ENCODE data around the gene IMPG1. TPM values are rescaled to one million over a fixed set of nuclear protein-coding genes. Genes with fewer than 3 reads are reported as not detected.

The IMPG1 gene
- total RNA-seq, 1 donor from 2014 or later, result 0.51 TPM

DNA sequence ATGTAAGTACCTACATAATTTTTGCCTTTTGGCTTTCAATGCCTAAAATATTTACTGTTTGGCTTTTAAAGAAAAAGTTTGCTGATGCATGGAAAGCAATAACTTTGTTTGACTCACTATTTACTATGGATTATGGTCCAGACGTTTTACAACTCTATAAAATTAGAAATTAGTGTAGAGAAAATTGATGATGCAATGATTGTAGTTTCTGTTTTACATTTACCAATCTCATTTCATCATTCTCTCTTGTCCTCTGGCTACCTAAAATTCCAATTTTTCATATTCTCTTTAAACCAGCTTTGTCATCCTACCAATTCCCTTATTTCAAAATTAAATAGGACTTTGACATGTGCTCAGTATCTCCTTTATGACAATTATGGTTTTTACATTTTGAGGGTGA lies 131.0 kb downstream of the IMPG1 start:
- H3K9me3 Mint-ChIP-seq (ENCODE audit: unreplicated experiment), result peaks cover 4% of the 10 kb centered on the region
- no peak for DNase-seq
- H3K4me3 Mint-ChIP-seq (ENCODE audit: unreplicated experiment), result no peak overlapping the region
- TF ChIP-seq, protein P1, sequence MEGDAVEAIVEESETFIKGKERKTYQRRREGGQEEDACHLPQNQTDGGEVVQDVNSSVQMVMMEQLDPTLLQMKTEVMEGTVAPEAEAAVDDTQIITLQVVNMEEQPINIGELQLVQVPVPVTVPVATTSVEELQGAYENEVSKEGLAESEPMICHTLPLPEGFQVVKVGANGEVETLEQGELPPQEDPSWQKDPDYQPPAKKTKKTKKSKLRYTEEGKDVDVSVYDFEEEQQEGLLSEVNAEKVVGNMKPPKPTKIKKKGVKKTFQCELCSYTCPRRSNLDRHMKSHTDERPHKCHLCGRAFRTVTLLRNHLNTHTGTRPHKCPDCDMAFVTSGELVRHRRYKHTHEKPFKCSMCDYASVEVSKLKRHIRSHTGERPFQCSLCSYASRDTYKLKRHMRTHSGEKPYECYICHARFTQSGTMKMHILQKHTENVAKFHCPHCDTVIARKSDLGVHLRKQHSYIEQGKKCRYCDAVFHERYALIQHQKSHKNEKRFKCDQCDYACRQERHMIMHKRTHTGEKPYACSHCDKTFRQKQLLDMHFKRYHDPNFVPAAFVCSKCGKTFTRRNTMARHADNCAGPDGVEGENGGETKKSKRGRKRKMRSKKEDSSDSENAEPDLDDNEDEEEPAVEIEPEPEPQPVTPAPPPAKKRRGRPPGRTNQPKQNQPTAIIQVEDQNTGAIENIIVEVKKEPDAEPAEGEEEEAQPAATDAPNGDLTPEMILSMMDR (IDR thresholded peaks at IDR 0.05; ENCODE audit: partially characterized antibody, unreplicated experiment), result no peak
- no peaks in the 10 kb centered on the region for H3K36me3 Mint-ChIP-seq (ENCODE audit: unreplicated experiment)
- H3K4me1 Mint-ChIP-seq (ENCODE audit: low read depth, unreplicated experiment), result peaks cover 15% of the 10 kb centered on the region
- peaks cover 5% of the 10 kb centered on the region for H3K27me3 Mint-ChIP-seq (ENCODE audit: unreplicated experiment)
- H3K27ac Mint-ChIP-seq (ENCODE audit: unreplicated experiment), result no peak overlapping the region

DNA sequence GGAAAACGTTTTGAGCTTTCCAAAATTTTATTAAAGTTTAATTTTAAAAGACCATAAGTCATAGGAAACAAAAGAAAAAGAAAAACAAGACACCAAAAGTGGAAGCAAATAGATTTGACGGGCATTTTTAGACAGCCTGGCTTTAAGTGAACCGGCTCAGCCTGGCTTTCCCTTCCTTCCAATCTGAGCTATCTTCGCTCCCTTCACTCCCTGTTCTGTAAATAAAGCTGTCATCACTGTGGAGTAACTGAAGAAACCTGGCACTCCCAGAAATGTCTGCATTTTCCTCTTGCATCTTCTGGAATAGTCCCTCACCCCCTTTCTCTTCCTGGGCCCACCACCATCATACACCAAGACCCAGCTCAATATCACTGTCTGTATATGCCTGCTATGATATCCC lies 131.9 kb downstream of the IMPG1 start:
- H3K4me1 Mint-ChIP-seq (ENCODE audit: low read depth, unreplicated experiment), result peaks cover 11% of the 10 kb centered on the region
- no peak overlapping the region for H3K4me3 Mint-ChIP-seq (ENCODE audit: unreplicated experiment)
- TF ChIP-seq, protein P1 (IDR thresholded peaks at IDR 0.05; ENCODE audit: partially characterized antibody, unreplicated experiment), result no peak
- peaks cover 4% of the 10 kb centered on the region for H3K9me3 Mint-ChIP-seq (ENCODE audit: unreplicated experiment)
- peaks cover 5% of the 10 kb centered on the region for H3K27me3 Mint-ChIP-seq (ENCODE audit: unreplicated experiment)
- H3K27ac Mint-ChIP-seq (ENCODE audit: unreplicated experiment), result no peak overlapping the region
- no peak for DNase-seq
- H3K36me3 Mint-ChIP-seq (ENCODE audit: unreplicated experiment), result no peaks in the 10 kb centered on the region

DNA sequence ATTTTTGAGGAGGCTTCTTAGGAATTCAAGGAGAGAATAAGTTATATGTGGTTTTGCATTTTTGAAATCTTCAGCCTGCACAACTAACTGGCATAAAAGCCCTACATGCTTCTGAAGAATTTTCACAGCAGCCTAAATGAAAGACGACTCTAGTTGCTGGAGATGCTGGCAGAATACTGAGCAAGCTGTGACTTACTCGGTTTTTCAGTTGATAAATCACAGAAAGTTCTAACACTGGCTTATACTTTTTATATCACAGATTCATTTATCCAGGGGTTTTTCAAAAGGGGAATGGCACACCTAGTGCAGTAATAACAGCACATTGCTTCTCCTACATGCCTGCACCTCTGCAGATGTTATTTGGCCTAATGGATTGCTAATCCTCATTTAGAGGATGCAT lies 134.6 kb downstream of the IMPG1 start:
- Mint-ChIP-seq H3K27ac (ENCODE audit: unreplicated experiment) (no peak overlapping the region), H3K4me1 (ENCODE audit: low read depth, unreplicated experiment) (peaks cover 28% of the 10 kb centered on the region), H3K4me3 (ENCODE audit: unreplicated experiment) (no peak overlapping the region), H3K36me3 (ENCODE audit: unreplicated experiment) (no peaks in the 10 kb centered on the region), H3K9me3 (ENCODE audit: unreplicated experiment) (peaks cover 8% of the 10 kb centered on the region), H3K27me3 (ENCODE audit: unreplicated experiment) (peaks cover 5% of the 10 kb centered on the region)
- TF ChIP-seq, protein P1 (IDR thresholded peaks at IDR 0.05; ENCODE audit: partially characterized antibody, unreplicated experiment), result no peak
- no peak for DNase-seq

DNA sequence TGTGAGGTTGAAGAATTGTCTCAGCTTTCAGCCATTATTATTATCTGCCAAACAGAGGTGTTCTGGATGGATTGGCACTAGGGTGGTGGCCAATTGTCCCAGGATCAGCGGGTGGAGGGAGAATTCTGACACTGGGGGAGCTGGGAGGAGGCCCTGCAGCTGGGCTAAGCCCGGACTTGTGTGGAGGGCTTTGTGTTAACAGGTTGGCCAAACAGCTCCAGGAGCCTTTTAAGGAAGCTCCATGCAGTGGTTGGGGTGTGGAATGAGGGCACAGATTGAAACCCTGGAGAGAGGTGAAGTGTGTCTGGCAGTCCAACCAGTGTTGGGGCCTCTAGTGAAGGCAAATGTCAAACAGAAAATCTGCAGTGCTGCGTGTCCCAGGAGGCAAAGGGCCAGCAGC lies 135.8 kb downstream of the IMPG1 start:
- H3K4me3 Mint-ChIP-seq (ENCODE audit: unreplicated experiment), result no peak overlapping the region
- H3K36me3 Mint-ChIP-seq (ENCODE audit: unreplicated experiment), result no peaks in the 10 kb centered on the region
- DNase-seq, result no peak
- TF ChIP-seq, protein P1 (IDR thresholded peaks at IDR 0.05; ENCODE audit: partially characterized antibody, unreplicated experiment), result no peak
- peaks cover 4% of the 10 kb centered on the region for H3K27me3 Mint-ChIP-seq (ENCODE audit: unreplicated experiment)
- peaks cover 10% of the 10 kb centered on the region for H3K9me3 Mint-ChIP-seq (ENCODE audit: unreplicated experiment)
- H3K27ac Mint-ChIP-seq (ENCODE audit: unreplicated experiment), result no peak overlapping the region
- peaks cover 25% of the 10 kb centered on the region for H3K4me1 Mint-ChIP-seq (ENCODE audit: low read depth, unreplicated experiment)

DNA sequence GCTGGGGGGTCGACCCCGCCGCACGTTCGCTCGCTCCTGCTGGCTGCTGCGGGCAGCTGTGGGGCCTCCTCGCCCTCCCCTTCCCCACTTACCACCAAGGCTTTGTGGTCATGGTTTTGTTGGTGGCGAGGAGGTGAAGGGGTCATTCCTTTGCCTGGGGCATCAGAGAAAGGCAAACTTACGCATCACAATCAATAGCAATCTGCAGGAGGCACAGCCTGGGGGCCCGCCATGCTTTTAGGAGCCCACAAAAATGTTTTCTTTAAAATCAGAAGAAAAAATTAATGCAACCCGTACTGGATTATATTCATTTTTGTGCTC lies 137.0 kb downstream of the IMPG1 start:
- peaks cover 10% of the 10 kb centered on the region for H3K9me3 Mint-ChIP-seq (ENCODE audit: unreplicated experiment)
- H3K27me3 Mint-ChIP-seq (ENCODE audit: unreplicated experiment), result peaks cover 3% of the 10 kb centered on the region
- no peaks in the 10 kb centered on the region for H3K36me3 Mint-ChIP-seq (ENCODE audit: unreplicated experiment)
- H3K4me1 Mint-ChIP-seq (ENCODE audit: low read depth, unreplicated experiment), result peaks cover 22% of the 10 kb centered on the region
- peak overlapping the region; percentile 41 for H3K27ac Mint-ChIP-seq (ENCODE audit: unreplicated experiment)
- DNase-seq, result no peak
- H3K4me3 Mint-ChIP-seq (ENCODE audit: unreplicated experiment), result peak overlapping the region; percentile 75
- TF ChIP-seq, protein P1 (IDR thresholded peaks at IDR 0.05; ENCODE audit: partially characterized antibody, unreplicated experiment), result no peak

Data from glutamatergic neuron (in vitro differentiated cells).